GM19397 (cell line): Measurements from ENCODE around the gene FA2H.
"Not testable (repeated sequence)": the region's sequence is repeated elsewhere in the genome, so short reads cannot be mapped to it uniquely, and the experiment has no call there.

Experiments used
- ATAC-seq: cut with Tn5 transposase; IDR thresholded peaks from one replicate; pipeline ENCODE4 v1.9.1; 2021; ENCODE audit warnings: mild to moderate bottlenecking, moderate library complexity; ENCODE audit not compliant: unreplicated experiment

FA2H gene

DNA sequence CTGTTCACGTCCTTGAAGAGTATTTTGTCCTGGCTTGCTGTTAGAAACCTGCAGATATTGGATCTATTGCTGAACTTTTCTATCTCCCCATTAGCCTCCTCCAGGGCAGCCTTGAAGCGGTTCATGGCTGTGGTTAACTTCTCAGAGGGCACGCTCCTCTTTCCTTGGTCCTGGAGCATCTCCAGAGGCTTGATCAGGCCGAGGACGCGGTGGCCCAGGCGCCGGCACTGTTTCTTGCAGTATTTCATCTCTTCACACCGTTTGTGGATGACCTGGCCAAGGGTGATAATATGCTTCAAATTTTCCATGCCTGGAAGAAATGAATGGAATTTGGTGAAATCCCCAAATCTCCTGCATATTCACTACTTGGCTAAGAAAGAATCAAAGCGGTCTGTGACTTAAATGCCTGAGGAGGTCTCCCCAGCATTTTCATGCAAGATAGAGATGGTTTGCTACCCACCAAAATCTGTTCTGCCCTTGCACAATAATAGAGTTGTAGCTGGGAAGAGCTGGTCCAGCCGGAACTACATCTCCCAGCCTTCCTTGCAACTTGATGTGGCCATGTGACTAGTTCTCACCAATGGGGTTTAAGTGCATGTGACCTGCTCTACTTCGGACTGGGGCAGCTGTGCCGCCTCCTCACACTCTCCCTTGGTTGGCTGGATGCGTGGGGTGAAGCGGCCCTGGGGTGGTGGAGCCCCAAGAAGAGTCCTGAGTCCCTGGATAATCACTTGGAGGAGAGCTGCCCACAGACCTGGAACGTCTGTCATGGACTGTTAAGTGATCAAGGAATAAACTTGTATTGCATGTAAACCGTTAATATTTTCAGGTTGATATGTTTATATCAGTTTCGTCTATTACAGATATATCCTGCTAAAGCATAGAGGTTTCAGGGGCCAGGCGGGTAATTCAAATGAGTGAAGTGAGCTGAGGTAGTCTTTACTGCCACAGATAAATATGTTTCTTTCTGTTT lies 78.9 kb downstream of the FA2H start:
- ATAC-seq = peak; percentile 77

DNA sequence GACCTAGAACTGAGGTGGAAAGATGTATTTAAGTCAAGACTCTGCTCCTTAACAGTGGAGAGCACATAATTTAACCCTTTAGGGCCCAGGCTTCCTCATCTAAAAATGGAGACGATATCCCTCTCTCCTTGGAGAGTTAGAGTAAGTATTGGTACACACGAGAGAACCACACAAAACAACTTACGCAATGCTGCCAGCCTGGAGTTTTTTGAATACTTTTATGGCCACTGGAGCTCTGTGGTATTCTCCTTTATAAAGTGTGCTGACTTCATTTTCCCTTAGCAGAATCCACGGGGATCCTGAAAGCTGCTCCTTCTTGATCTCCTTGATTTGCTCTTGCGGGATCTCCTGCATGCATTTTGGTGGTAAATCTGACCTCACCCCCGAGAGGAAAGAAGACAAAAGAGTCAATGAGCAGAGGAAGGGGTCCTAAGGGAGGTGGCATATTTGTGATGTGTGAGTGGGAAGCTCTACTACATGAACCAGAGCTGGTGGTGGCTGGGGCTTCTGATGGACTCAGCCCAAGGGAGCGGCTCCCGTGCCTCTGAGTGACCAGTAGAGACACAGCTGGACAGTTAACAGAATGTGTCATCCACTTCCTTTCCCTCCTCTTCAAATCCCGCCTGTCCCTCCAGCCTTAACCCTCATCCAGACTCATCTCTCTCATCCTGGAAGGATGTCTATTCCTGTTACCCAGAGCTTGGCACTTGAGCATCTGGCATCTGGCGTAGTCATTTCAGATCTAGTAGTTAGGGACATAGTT lies 83.3 kb downstream of the FA2H start:
- no peak for ATAC-seq

DNA sequence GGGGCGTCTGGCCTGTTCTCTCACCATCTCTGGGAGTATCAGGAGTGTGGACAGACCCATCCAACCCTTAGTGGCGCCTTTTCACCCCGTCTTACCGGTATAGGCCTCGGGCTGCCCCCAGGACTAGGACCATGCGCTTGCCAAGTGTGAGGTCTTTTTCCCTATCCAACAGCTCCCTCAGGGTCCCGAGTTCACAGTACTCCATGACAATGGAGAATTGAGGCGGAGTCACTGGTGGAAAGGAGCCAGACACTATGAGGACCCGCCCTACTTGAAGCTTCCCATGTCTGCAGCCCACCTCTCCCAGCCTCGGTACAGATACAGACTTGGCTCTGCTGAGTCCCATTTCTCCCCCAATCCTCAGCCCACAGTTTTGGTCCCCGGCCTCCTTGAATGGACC lies 92.1 kb downstream of the FA2H start:
- ATAC-seq = no peak

DNA sequence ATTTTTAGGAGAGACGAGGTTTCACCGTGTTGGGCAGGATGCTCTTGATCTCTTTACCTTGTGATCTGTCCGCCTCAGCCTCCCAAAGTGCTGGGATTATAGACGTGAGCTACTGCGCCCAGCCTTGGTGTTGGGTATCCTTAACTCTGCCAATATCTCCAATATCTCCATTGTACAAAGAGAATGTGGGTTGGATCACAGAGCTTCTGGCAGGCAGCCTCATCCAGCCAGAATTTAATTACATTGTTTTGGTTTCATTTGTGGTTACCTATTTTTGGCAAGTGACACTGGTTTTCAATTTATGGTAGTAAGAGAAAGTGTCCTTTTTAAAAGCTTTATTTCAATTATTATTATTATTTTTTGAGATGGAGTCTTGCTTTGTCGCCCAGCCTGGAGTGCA lies 93.9 kb downstream of the FA2H start:
- no peak for ATAC-seq

DNA sequence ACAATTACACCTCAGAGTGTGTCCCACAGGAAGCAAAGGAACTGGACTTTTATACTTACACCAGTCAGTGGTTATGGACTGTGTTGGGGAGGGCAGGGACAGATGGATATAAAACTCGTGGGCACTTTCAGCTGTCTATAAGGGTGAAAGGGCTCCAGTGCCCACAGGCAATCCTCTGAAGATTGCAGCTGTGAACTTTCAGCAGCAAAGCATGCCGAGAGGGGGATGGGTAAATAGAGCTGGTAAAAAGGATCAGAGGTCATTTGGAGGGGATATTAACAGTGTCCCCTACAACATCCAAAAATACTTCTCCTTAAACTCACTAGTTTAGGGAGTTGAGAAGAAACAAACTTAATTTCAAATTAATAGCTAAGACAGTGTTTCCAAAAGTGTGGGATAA lies 94.6 kb downstream of the FA2H start:
- no peak for ATAC-seq

DNA sequence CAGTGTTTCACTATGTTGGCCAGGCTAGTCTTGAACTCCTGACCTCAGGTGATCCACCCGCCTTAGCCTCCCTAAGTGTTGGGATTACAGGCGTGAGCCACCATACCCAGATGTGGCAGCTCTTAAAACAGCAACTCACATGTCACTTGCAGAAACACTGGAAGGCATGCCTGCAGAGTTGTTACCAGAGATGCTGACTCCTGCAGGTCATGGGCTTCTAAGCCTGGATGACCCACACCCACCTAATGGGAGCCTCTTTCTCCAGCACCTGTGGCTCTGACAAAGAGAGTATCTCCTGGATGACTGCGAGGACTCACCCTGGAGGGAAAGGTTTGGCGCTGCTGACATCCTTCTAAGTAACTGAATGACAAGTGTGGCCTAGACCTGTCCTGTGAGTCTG lies 96.8 kb downstream of the FA2H start:
- ATAC-seq = no peak

DNA sequence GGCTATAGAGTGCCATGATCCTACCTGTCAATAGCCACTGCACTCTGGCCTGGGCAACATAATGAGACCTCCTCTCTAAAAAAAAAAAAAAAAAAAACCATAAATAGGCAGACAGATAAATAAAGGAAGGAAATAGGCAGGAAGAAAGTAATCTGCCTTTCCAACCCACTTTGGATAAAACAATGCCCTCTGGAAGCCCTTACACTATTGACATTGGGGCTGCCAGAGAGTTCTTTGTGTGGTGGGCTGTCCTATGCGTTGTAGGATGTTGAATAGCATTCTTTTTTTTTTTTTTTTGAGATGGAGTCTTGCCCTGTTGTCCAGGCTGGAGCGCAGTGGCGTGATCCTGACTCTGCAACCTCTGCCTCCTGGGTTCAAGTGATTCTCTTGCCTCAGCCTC lies 100.7 kb downstream of the FA2H start:
- ATAC-seq = no peak

DNA sequence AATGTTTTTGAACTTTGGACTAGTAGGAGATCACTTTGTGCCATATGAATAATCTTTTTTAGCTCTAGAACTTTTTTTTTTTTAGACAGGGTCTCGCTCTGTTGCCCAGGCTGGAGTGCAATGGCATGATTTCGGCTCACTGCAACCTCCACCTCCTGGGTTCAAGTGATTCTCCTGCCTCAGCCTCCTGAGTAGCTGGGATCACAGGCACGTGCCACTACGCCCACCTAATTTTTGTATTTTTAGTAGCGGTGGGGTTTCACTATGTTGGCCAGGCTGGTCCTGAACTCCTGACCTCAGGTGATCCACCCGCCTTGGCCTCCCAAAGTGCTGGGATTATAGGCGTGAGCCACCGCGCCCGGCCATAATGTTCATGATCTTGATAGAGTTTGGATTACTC lies 105.7 kb downstream of the FA2H start:
- ATAC-seq = not testable (repeated sequence)

DNA sequence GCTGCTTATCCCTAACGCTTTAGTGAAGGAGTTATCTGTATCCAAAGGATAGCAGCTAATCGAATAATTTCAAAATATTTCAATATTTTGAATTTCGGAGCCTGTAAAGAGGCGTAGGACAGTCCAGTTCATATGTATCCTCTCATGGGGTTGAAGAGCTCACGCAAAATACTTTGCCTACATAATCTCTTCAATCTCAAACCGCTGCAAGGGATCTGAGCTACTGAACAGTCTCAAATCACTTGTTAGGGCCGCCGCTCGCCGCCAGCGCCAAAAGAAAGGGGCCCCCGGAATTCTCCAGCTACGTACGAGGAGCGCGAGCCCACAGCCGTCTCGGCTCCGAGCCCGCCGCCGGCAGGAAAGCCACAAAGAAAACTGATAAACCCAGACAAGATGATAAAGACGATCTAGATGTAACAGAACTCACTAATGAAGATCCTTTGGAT lies 107.3 kb downstream of the FA2H start:
- no peak for ATAC-seq

DNA sequence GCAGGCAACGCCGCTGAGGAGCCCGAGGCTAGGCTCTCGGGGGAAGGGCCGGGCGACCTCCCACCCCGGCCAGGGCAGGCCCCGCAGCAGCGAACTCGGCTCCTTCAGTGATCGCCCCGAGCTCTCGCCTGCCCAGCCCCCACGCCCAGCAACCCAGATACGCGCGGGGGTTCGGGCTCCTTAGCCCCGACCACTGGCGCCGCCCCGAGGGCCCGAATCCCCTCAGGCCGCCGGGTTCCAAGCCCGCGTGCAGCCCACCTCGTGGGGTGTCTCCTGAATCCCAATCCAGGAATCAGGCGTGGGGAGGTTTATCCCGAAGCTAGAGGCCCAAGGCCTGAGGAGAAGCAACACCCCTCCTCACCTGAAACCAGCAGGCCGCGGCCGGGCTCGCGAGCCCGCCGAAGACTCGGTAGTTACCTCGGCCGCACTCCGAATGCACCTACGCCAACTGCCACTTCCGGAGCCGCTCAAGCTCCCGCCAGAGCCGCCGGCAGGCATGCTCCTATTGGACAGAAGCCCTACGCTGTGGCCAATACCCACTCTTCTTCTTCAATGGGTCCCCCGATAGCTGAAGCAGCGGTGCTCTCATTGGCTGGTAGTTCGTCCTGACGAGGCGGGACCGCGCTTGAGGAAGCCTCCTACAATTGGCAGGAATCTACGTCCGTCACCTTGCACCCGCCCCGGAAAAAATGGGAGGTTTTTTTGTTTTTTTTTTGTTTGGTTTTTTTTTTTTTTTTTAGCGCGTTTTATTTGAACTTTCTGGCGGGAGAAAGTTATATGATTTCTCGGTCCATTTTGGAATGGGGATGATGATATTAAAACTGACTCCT lies 108.0 kb downstream of the FA2H start, which contains the start of gene RFWD3:
Gene RFWD3, minus strand, starts transcription at position 453 of the 830 bp plus-strand sequence. CDS start 5,428 bp downstream, outside the sequence.
- ATAC-seq = peak; percentile 100

DNA sequence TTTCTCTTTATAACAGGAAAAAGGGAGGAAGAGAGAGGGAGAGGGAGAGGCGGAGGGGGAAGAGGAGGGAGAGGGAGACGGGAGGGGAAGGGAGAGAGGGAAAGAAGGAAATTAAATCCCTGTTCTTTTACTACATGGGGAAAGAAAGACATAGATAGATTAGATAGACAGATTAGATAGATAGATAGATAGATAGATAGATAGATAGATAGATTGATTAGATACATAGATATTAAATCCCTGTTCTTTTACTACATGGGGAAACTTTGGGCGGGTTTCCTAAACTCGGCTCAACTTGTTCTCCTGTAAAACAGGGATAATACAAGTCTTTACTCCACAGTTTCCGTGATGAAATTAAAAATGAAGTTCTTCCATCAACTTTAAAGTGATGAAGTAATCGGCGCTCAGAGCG lies 108.6 kb downstream of the FA2H start:
- no peak for ATAC-seq
